ENCODE measurements around the gene ALG14. TPM values are rescaled to one million over a fixed set of nuclear protein-coding genes. Genes with fewer than 3 reads are reported as not detected.

ALG14 gene
- total and polyA plus RNA-seq, 2 donors from 2014 or later: 8.6 to 11.3 TPM

GRCh38 chr1:95067568-95067967 lies 5.2 kb downstream of the ALG14 start:
- Histone ChIP-seq H3K9me3 (ENCODE audit: control insufficient read depth in 2 of 3, insufficient read depth in 1 of 3, low read length in 3 of 3) (peaks cover 0 to 2% (median 0%) of the 10 kb centered on the region in 3 donors), H3K36me3 (ENCODE audit: control insufficient read depth in 2 of 3, insufficient read depth in 3 of 3, low read length in 3 of 3) (peaks cover 0 to 2% (median 0%) of the 10 kb centered on the region in 3 donors), H3K27ac (ENCODE audit: low read depth in 2 of 2, low read length in 2 of 2) (no peak overlapping the region), H3K4me1 (ENCODE audit: control insufficient read depth in 2 of 3, insufficient read depth in 2 of 3, low read depth in 1 of 3, low read length in 3 of 3) (peaks cover 0 to 9% (median 0%) of the 10 kb centered on the region in 3 donors), H3K4me3 (ENCODE audit: low read length in 3 of 3) (no peak overlapping the region), H3K27me3 (ENCODE audit: control insufficient read depth, insufficient read depth, low read length) (no peaks in the 10 kb centered on the region), H3K9ac (ENCODE audit: low read length in 3 of 3) (no peak overlapping the region)
- intact Hi-C loops (cut with DNase I): no loop called here
- DNase-seq: no peak
- FAIRE-seq: no peak
- no peak for TF ChIP-seq CTCF (IDR thresholded peaks at IDR 0.05; ENCODE audit: borderline replicate concordance, extremely low read depth, insufficient read depth)

GRCh38 chr1:95067062-95067461 lies 5.7 kb downstream of the ALG14 start:
- DNase-seq (no peak), FAIRE-seq (no peak)
- TF ChIP-seq CTCF (IDR thresholded peaks at IDR 0.05; ENCODE audit: borderline replicate concordance, extremely low read depth, insufficient read depth): no peak
- Histone ChIP-seq H3K27ac (ENCODE audit: low read depth in 2 of 2, low read length in 2 of 2) (no peak overlapping the region), H3K4me1 (ENCODE audit: control insufficient read depth in 2 of 3, insufficient read depth in 2 of 3, low read depth in 1 of 3, low read length in 3 of 3) (peaks cover 0 to 8% (median 0%) of the 10 kb centered on the region in 3 donors), H3K9me3 (ENCODE audit: control insufficient read depth in 2 of 3, insufficient read depth in 1 of 3, low read length in 3 of 3) (peaks cover 0 to 2% (median 0%) of the 10 kb centered on the region in 3 donors), H3K9ac (ENCODE audit: low read length in 3 of 3) (no peak overlapping the region), H3K4me3 (ENCODE audit: low read length in 3 of 3) (no peak overlapping the region), H3K36me3 (ENCODE audit: control insufficient read depth in 2 of 3, insufficient read depth in 3 of 3, low read length in 3 of 3) (peaks cover 0 to 3% (median 2%) of the 10 kb centered on the region in 3 donors), H3K27me3 (ENCODE audit: control insufficient read depth, insufficient read depth, low read length) (no peaks in the 10 kb centered on the region)
- intact Hi-C loops (cut with DNase I): no loop called here

- no peak for TF ChIP-seq CTCF (IDR thresholded peaks at IDR 0.05; ENCODE audit: borderline replicate concordance, extremely low read depth, insufficient read depth)
- Histone ChIP-seq H3K9ac (ENCODE audit: low read length in 3 of 3) (no peak overlapping the region), H3K27me3 (ENCODE audit: control insufficient read depth, insufficient read depth, low read length) (no peaks in the 10 kb centered on the region), H3K9me3 (ENCODE audit: control insufficient read depth in 2 of 3, insufficient read depth in 1 of 3, low read length in 3 of 3) (peaks cover 0 to 2% (median 0%) of the 10 kb centered on the region in 3 donors), H3K4me3 (ENCODE audit: low read length in 3 of 3) (no peak overlapping the region), H3K27ac (ENCODE audit: low read depth in 2 of 2, low read length in 2 of 2) (no peak overlapping the region), H3K4me1 (ENCODE audit: control insufficient read depth in 2 of 3, insufficient read depth in 2 of 3, low read depth in 1 of 3, low read length in 3 of 3) (no peaks in the 10 kb centered on the region), H3K36me3 (ENCODE audit: control insufficient read depth in 2 of 3, insufficient read depth in 3 of 3, low read length in 3 of 3) (peaks cover 0 to 3% (median 2%) of the 10 kb centered on the region in 3 donors)
- no peak for FAIRE-seq
- DNase-seq: peak in 2 of 5 donors; percentile 19 to 59
- intact Hi-C loops (cut with DNase I): no loop called here
These were observed 11.2 kb downstream of the ALG14 start for GRCh38 chr1:95061445-95062006.

All from kidney (tissue), 14 donors.